ENCODE measurements around the gene GSC2.

GSC2 gene

DNA sequence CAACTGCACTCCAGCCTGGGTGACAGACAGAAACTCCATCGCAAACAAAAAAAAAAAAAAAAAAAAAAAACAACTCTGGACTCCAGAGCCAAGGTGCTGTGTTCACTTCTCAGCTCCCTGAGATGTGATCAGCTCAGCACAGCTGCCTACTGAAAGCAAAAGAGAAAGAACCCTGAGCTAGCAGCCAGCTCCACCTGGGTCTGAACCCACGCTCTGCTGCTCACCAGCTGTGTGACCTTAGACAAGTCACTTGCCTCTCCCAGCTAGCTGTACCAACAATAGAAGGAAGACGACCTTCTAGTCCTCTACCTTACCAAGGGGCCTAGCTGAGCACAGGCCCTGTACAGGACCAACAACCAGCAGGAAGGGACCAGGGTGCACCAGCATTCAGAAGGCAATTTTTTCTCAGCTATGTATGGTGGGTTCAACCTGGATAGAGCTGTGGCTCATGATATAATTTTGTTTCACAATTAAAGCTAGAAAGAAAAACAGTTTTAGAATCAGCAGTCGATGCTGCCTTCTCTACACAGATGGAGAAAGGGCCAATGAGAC, 31.7 kb downstream of the GSC2 start:
- no peak for DNase-seq

DNA sequence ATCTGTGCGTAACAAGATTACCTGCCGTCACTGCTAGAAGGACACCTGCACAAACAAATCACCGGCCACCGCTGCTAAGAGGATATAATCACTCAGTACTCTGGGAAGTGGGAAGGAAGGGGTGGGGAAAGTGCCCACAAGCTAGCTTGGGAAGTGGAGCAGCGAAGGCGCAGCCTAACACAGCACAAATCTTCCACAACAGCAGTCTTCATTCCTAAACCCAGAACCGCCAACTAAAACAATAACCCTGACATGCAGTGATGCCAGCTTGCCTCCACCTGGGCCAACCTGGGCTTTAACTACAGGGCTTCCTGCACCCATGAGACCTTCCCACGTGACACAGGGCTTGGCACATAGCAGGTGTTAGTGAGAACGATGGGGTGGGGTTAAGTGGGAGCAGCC, 33.0 kb downstream of the GSC2 start:
- DNase-seq = no peak

DNA sequence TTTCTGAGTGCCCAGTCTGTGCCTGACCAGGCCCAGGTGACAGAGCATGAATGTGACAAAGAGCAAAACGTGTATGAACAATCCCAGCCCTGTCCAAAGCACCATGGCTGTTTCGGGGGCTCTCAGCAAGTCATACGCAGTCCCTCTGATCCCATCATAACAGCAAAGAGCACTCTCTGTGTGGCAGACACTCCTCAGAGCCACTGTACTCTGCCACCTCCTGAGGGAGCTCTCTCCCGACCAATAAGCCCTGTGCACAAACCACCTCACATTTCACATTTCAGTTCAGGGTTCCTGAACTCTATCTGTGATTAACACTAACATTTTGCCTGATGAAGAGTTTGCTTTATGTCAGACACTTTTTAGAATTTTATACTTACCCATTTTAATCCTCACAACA, 34.5 kb downstream of the GSC2 start:
- no peak for DNase-seq

DNA sequence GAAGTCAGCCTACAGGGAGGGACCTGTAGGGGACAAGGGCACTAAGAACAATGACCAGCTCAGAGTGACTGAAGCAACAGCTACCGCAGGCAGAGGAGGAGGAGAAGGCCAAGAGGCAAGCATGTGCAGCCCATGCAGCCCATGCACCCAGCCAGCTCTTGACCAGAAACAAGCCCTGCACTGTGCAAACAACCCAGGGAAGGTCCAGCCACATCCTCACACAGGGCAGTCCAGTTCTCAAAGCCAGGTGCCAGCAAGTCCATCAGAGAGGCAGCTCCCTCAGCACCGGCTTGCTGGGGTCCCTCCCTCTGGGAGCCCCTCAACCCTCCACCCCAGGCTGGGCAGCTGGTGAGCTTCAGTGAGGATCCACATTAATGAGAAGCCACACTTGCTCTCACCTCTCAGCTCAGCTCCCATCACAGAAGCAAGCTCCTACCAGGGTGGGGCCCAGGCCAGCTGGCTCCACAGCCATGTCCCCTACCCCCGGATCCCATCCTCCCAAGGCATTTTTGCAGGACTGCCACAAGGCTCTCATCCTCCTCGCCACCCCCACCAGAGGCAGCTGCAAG, 35.0 kb downstream of the GSC2 start:
- no peak for DNase-seq

DNA sequence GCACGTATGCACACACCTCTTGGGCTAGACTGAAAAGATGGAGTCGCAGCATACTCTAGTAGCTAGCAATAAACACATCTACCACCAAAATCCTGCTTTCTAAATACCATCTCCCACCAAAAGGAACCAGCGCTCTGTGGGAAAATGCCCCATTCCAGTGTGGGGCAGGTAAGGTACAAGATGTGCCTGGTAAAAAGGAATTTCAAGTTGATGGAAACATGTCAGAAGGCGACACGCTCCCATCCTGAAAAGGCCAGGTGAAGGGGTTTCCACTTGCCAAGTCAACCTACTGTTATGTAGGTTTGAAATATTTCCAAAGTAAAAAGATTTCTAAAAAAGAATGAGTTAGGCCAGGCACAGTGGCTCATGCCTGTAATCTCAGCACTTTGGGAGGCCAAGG, 36.7 kb downstream of the GSC2 start:
- no peak for DNase-seq

DNA sequence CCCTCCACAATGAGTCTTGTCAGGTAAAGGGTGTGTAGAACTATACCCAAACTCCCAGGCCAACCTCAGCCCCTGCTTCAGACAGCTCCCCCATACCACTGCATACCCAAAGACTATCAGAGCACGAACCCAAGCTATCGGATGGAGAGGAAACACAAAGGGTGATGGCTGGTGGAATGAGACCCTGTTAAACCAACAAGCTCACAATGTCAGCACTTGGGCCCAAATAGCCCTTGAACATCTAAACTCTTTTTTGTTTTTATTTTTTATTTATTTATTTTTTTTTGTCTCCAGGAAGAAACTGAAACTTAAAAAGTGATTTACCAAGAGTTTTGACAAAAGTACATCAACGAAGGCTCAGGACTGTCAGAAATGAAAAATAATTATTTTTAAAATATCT, 38.5 kb downstream of the GSC2 start:
- DNase-seq = no peak

DNA sequence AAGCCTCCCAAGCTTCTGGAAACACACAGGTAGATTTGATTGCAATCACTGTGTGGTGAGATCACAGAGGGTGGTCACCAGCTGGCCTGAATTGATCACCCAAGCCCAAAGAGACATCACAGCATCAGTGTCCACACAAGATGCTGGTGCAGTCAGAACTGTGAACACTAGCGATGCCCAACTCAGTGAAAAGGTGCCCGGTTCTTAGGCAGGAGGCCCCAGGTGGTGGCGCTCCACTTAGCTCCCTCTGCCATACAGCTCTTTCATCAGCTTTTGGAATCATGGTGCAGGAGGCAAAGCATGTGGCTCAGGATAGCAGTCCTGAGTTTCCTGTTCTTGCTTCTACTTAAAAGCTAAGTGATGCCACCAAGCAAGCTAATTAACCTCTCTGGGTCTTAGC, 39.0 kb downstream of the GSC2 start:
- DNase-seq = no peak

DNA sequence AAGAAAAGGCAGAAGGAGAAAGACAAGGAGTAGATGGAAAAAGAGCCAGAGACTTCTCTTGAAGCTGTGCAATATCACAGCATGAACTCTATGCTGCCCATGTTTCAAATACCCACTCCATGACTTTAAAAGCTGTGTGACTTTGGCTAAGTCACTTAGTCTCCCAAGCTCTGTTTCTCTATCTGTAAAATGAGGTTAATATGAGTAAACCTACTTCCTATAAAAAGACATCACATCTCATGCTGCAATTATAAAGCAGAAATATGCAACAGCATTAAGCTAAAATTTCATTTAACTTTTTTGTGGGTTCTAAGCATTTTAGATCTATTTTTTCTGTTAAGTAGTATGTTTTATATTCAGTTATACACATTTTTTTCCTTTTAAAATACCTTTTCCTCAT, 39.4 kb downstream of the GSC2 start:
- DNase-seq = no peak

DNA sequence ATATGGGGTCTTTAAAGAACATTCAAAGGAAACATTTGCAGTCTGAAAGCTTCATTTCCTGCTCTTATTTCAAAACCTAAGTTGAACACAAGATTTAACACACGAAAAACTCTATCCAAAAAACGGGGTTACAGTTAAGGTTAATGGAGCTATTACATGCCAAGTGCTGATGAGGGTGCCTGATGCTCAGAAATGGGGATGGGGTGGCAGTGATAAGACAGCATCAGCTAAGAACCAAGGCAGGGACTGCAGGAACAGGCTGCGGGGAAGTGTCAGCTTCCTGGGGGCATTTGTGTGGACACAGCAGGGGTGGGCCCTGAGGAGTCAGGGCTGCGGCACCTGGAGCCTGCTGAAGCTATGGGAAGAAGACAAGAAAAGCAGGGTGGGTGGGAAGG, 40.0 kb downstream of the GSC2 start:
- no peak for DNase-seq

DNA sequence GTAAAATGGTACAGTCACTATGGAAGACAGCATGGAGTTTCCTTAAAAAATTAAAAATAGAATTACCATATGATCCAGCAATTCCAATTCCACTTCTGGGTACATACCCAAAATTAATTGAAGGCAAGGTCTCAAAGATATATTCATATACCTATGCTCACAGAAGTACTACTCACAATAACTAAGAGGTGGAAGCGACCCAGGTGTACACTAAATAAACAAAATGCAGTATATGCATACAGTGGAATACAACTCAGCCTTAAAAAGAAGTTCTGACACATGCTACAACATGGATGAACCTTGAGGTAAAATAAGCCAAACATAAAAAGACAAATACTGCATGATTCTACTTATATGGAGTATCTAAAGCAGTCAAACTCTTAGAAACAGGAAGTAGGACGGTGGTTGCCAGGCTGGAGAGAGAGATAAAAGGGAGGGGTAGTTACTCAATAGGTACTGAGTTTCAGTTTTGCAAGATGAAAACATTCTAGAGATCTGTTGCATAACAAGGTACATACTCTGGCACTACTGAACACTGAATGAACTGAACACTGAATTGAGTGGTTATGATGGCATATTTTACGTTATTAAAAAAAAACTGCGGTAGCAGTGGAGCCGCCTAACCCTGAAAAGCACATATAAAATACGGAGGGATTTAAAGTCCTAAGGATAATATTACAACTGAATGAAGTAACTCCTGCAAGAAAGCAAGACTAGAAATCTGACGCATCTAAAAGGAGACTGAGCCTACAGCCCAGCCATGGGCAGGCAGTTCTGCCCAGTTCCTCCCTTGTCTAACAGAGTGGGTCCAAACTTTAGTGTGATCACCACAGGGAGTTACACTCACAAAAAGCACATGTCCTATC, 40.7 kb downstream of the GSC2 start:
- no peak for DNase-seq

DNA sequence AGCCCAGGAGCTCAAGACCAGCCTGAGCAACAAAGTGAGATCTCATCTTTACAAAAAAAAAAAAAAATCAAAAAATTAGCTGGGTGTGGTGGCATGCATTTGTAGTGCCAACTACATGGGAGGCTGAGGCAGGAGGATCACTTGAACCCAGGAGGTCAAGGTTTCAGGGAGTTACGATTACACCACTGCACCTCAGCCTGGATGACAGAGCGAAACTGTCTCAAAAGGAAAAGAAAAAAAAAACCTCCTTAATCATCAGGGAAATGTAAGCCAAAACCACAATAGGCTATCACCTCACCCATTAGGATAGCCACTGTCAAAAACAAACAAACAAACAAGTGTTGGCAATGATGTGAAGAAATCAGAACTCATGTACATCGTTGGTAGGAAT, 41.3 kb downstream of the GSC2 start:
- DNase-seq = no peak

DNA sequence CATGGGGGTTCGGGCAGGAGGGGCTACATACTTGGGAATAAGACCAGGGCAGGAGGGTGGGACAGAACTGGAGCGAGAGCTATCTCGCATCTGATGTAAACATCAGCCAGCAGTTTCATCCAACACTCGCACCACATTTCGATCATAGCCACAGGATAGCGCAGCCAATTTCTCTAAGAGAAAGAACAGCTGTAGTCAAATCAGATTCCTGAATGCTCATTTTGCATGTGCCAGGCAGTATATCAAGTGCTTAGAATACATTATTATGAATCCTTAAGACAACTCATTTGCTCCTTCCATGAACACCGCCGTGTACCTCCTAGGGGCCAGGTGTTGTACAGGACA, 42.4 kb downstream of the GSC2 start:
- no peak for DNase-seq

DNA sequence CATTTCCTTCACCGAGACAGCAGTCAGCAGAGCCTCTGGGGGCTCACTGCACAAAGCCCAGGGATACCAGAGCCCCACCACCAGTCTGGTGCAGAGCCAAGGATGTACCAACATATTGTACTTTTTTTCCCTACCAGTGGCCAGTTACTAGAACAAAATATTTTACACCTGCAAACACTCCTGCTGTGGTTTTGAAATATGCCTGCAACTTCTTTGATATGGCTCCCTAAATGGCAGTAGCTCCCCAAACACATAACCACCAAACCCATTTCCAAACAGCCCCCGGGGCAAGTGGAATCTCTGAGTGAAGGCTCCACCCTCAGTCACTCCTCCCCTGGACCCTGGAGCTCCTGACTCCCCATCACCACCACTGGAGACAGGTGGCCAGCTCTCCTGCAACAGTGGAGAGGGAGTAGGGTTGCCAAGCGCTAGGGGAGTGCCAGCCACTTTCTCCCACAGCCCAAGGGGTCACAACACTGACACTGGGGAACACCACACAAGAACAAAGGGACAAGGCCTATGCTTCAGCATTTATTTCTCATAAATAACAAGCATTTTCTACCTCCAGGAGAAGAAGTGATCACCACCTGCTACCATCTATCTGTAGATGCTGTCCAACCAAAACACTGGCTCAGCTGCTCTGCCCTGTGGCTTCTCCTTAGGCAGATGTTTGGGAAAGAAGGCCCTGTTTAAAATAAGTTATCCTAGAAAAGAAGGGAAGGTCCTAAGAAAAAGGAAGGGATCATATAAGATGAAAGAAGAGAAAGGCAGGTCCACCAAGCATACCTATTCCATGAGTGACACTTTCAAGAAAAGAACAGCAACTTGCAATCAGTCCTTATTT, 43.0 kb downstream of the GSC2 start:
- DNase-seq = no peak

DNA sequence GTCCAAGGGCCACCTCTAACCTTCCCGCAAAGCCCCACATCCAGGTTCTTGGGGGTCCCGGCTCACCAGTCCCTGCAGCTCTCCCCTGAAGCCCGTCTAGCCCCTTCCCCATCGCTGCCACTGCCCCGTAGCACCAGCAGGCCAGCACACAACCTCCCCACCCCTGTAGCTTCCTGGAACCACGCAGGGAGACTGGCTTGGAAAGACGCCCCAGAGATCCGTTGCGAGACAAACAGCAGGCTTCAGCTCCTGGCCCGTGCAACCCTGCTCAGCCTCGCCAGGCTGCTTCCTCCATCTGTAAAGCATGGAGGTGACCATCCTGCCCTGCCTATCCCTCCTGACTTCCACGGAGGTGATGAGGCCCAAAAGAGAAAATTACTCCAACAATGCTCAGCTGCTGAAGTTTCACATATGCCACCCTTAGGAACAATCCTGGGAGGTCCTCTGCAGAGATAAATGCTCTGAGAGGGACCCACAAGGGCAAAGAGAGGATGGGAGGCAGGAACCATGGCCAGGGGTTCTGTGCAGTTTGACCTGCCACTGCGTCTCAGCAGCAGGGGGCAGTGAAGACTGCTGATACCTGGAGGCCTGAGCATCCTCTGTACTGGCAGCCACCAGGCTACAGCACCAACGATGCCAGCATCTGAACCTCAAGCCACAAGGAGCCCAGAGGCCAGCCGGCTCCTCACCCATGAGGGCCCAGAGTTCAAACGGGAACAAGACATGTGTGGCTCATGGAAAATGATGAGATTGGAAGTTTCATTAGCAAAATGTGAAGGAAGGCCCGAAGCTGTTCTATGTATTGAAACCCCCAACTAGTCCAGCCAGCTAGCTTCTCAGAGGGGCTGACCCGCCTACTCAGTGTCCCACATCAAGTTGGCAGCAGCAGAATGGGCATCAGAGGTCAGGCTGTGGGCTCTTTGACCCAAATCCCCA, 44.0 kb downstream of the GSC2 start:
- DNase-seq = no peak

DNA sequence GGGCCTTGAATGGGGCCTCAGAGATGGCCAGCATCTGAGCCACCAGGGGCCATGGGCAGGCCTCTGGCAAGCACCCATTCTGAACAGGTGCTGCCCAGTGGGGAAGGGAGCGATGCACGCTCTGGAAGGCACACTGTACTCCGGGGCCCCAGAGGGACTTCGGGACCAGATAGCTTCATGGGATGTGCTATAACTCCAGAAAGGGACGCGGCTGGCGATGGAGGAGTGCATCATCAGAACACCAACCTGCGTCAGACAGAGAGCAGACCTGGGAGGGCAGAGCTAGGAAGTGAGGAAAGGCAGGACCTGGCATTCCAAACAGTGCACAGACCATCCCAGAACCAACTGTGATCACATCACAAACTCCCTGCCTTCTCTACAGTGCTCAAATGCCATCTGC, 44.6 kb downstream of the GSC2 start:
- DNase-seq = no peak

DNA sequence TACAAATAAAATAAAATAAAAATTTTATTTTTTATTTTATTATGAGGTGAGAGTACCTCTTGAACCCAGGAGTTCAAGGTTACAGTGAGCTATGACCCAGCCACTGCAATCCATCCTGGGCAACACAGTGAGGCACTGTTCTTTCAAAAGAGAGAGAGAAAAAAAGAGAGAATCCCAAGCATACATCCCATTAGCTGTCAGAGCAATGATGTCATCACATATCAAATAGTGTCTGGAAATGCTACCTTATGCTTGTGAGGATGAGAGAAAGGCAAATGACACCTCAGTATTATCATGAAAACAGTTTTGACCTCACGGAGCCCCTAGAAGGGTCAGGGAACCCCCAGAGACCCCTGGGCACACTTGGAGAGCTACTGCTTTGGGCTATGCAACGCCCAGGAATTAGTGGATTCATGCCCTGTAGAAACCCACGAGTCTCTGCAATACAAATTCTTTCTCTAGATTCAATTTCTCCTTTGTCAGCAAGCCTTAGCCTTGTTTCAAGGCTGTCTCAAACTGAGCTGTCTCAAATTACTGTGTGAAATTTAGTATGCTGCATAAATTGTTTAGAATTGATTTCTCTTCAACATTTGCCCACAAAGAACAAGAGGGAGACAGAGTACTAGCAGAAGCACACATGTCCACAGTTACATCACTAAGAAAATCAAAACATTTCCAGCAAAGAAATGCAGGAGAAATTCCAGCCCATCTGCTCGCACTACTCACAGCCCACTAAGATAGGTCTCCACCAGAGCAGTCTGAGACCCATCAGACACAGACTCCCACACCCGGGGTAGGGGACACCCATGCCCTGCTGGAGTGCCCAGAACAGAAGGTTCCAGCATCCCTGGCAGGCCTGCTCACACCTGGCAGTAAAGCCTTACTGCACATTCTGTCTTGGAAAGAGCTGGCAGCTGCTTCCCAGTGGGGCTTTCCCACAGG, 45.9 kb downstream of the GSC2 start:
- no peak for DNase-seq

DNA sequence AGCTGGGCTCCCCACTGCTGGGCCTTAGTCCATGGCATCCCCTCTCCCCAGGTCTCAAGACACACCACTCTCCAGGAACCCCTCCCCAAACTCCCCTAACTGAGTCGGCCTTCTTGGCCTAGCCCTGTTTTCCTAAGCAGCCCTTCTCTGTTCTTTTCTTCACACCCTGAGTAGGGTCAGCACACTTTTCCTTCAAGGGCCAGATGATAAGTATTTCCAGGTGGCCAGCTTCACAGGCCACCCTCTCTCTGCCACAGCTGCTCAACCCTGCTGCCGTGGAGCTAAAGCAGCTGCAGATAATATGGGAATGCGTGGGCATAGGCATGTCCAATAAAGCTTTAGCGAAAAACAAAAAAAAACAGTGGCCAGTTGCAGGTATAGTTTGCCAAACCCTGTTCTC, 51.9 kb downstream of the GSC2 start:
- no peak for DNase-seq

DNA sequence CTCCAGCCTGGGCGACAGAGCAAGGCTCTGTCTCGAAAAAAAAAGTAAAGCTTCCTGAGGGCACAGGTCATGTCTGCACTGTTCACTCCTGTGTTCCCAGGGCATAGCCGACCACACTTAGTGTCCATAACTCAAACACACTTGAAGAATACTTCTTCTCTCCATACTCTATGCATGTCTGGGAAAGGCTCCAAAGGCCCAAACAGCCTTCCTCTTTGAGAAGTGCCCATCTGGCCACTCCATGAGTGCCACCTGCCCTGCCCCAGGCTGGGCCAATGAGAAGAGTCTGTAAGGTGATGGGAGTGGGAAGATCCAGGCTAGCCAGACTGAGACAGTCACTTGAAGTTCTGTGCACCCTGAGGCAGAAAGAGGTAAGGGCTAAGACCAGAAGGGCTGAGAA, 52.6 kb downstream of the GSC2 start:
- DNase-seq = no peak
